CD8-positive, alpha-beta memory T cell (primary cell): ENCODE data around the gene ESPNL. TPM values are rescaled to one million over a fixed set of nuclear protein-coding genes. Genes with fewer than 3 reads are reported as not detected.

Experiments
- CTCF ChIA-PET: fragments of 350-600 bp; sonication (Branson Sonifier 250); formaldehyde crosslinking; loops from one replicate; lab custom pipeline; 2021; ENCODE audit warnings: antibody characterized with exemption; lab: Charles Lee
- POLR2A ChIA-PET: fragments of 350-600 bp; sonication (Branson Sonifier 250); formaldehyde crosslinking; loops from one replicate; lab custom pipeline; 2021; ENCODE audit warnings: antibody characterized with exemption; lab: Charles Lee
- DNase-seq, 5 donors: peaks; one replicate each; pipeline versions ENCODE4 v3.0.0 to v3.0.0-alpha.2; 2020 to 2022; ENCODE audit warnings: mixed read lengths in 1 of 5
- H3K27ac ChIP-seq: one replicate; pipeline ENCODE4 v1.7.0; 2013; ENCODE audit warnings: low read depth, mild to moderate bottlenecking, low read length, moderate library complexity
- H3K27me3 ChIP-seq: 2 replicates; pipeline ENCODE4 v1.7.0; 2013; ENCODE audit warnings: low read length, mild to moderate bottlenecking; ENCODE audit not compliant: insufficient read depth, poor library complexity, severe bottlenecking
- H3K36me3 ChIP-seq: 2 replicates; pipeline ENCODE4 v1.7.0; 2013; ENCODE audit warnings: mild to moderate bottlenecking, low read length, moderate library complexity; ENCODE audit not compliant: insufficient read depth
- H3K4me1 ChIP-seq: 2 replicates; pipeline ENCODE4 v1.7.0; 2013; ENCODE audit warnings: mild to moderate bottlenecking, low read length, moderate library complexity; ENCODE audit not compliant: insufficient read depth
- H3K4me3 ChIP-seq: 2 replicates; pipeline ENCODE4 v1.7.0; 2013; ENCODE audit warnings: mild to moderate bottlenecking, low read length
- H3K9me3 ChIP-seq: 2 replicates; pipeline ENCODE4 v1.7.0; 2013; ENCODE audit warnings: mild to moderate bottlenecking, low read length
- H3K27ac Mint-ChIP-seq, 8 donors: one replicate each; pipeline ENCODE4 v1.8.0; 2020 to 2021; ENCODE audit warnings: mixed read lengths in 8 of 8, mild to moderate bottlenecking in 6 of 8, inconsistent platforms in 3 of 8, moderate library complexity in 3 of 8
- H3K27me3 Mint-ChIP-seq, 2 donors: one replicate each; pipeline ENCODE4 v1.8.0; 2020 to 2021; ENCODE audit warnings: mixed read lengths in 2 of 2, mild to moderate bottlenecking in 1 of 2, moderate library complexity in 1 of 2
- H3K36me3 Mint-ChIP-seq, 3 donors: one replicate each; pipeline ENCODE4 v1.8.0; 2020 to 2021; ENCODE audit warnings: mixed read lengths in 3 of 3, inconsistent platforms in 1 of 3, mild to moderate bottlenecking in 1 of 3
- H3K4me1 Mint-ChIP-seq, 3 donors: one replicate each; pipeline ENCODE4 v1.8.0; 2020 to 2021; ENCODE audit warnings: mixed read lengths in 3 of 3, inconsistent platforms in 1 of 3, mild to moderate bottlenecking in 1 of 3
- H3K4me3 Mint-ChIP-seq, 7 donors: one replicate each; pipeline ENCODE4 v1.8.0; 2020 to 2021; ENCODE audit warnings: mixed read lengths in 7 of 7, mild to moderate bottlenecking in 6 of 7, moderate library complexity in 4 of 7, inconsistent platforms in 2 of 7
- H3K9me3 Mint-ChIP-seq, 5 donors: one replicate each; pipeline ENCODE4 v1.8.0; 2020 to 2022; ENCODE audit warnings: mixed read lengths in 5 of 5, mild to moderate bottlenecking in 3 of 5, moderate library complexity in 2 of 5, inconsistent platforms in 1 of 5
- polyA plus RNA-seq: library from polyadenylated mRNA; unstranded; fragments of 300-500 nt; fragmentation: Illumina TruSeq; gene quantifications from one replicate; pipeline ENCODE4 v1.2.3, GENCODE V29; 2021
- total RNA-seq, 2 experiments: library from RNA; stranded (reverse); gene quantifications; one replicate each; pipeline ENCODE4 v1.2.3, GENCODE V29; 2021

The ESPNL gene
- total and polyA plus RNA-seq, 3 experiments from 2014 or later: not detected

DNA sequence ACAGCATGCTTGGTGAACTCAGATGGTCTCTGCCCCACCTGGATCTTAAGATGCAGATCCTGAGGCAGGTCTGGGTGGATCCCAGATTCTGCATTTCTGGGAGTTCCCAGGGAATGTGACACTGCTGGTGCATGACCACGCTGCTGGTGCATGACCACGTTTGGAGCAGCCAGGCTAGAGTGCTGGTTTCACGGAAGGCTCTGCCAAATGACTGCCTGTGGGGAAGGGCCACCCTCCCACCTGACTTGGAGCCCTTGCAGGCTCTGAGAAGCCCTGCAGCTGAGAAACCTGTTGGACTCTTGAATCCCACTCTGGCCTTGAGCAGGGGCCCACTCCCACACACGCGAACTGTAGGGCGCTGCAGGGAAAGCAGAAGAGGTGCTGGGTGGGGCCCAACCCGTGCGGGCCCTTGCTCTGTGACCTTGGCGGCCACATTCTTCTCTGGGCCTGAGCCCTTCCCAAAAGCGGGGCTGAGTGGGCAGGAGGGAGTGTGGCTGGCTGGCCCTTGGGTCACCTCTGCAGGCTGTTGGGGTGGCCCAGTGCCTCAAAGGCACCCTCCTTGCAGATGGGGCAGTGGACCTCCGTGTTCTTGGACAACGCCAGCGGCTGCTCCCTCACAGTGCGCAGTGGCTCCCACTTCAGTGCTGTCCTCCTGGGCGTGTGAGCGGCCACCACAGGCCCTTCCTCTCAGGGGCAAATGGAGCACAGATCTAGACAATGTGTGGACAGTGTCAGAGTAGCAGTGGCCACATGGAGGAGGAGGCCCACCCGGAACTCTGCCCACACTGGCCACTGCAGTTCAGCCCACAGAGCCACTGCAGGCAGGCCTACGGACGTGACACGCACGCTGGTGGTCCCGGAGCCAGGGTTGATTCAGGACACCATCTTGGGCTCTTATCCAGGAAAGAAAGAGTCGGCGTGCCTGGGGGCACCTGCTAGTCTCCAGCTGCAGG is 66.5 kb downstream of the ESPNL start:
- H3K4me3 ChIP-seq: no peak overlapping the region
- Mint-ChIP-seq H3K4me1 (peaks cover 0 to 13% (median 6%) of the 10 kb centered on the region in 3 donors), H3K27ac (no peak overlapping the region), H3K27me3 (peaks cover 4 to 7% of the 10 kb centered on the region in 2 donors), H3K9me3 (no peaks in the 10 kb centered on the region), H3K36me3 (peaks cover 3 to 41% (median 6%) of the 10 kb centered on the region in 3 donors), H3K4me3 (no peak overlapping the region)
- ChIA-PET POLR2A (no interaction called here), CTCF (no interaction called here)
- peaks cover 13% of the 10 kb centered on the region for H3K36me3 ChIP-seq
- no peak for DNase-seq
- H3K27ac ChIP-seq: no peak overlapping the region
- H3K4me1 ChIP-seq: no peaks in the 10 kb centered on the region
- no peaks in the 10 kb centered on the region for H3K27me3 ChIP-seq
- no peaks in the 10 kb centered on the region for H3K9me3 ChIP-seq

GRCh38 chr2:238167344-238167715 is 67.2 kb downstream of the ESPNL start:
- Mint-ChIP-seq H3K36me3 (peaks cover 3 to 48% (median 8%) of the 10 kb centered on the region in 3 donors), H3K4me1 (peaks cover 0 to 13% (median 6%) of the 10 kb centered on the region in 3 donors), H3K27me3 (peaks cover 4 to 7% of the 10 kb centered on the region in 2 donors), H3K4me3 (no peak overlapping the region), H3K9me3 (no peaks in the 10 kb centered on the region), H3K27ac (no peak overlapping the region)
- Histone ChIP-seq H3K27ac (no peak overlapping the region), H3K9me3 (no peaks in the 10 kb centered on the region), H3K36me3 (peaks cover 15% of the 10 kb centered on the region), H3K4me3 (no peak overlapping the region), H3K4me1 (no peaks in the 10 kb centered on the region), H3K27me3 (no peaks in the 10 kb centered on the region)
- CTCF ChIA-PET: no interaction called here
- DNase-seq: no peak
- POLR2A ChIA-PET: no interaction called here

DNA sequence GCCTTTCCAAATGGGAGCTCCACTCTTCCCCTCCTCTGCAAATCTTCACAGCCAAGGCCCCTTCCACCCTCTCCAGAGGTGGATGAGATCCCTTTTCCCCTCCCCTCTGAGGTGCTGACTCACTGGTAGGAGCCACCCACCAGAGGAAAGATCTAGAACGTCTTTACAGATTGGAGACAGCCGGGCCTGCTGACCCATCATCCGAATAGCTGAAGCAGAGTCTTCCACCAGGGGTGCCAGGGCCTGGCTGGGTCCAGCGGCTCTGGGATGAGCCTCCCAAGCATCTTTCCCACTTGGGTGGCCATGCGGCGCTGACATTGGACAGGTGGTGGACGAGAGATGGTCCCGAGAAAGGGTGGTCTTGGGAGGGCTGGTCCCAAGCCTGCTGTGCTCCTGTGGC is 67.6 kb downstream of the ESPNL start:
- Mint-ChIP-seq H3K27ac (no peak overlapping the region), H3K27me3 (peaks cover 4 to 7% of the 10 kb centered on the region in 2 donors), H3K4me3 (no peak overlapping the region), H3K9me3 (no peaks in the 10 kb centered on the region), H3K36me3 (peaks cover 3 to 52% (median 10%) of the 10 kb centered on the region in 3 donors), H3K4me1 (peaks cover 0 to 13% (median 6%) of the 10 kb centered on the region in 3 donors)
- H3K4me3 ChIP-seq: no peak overlapping the region
- H3K36me3 ChIP-seq: peaks cover 19% of the 10 kb centered on the region
- CTCF ChIA-PET: no interaction called here
- H3K27ac ChIP-seq: no peak overlapping the region
- no peaks in the 10 kb centered on the region for H3K9me3 ChIP-seq
- H3K27me3 ChIP-seq: no peaks in the 10 kb centered on the region
- H3K4me1 ChIP-seq: no peaks in the 10 kb centered on the region
- no peak for DNase-seq
- POLR2A ChIA-PET: no interaction called here

GRCh38 chr2:238168196-238169047 is 68.3 kb downstream of the ESPNL start:
- Mint-ChIP-seq H3K9me3 (no peaks in the 10 kb centered on the region), H3K36me3 (peaks cover 8 to 59% (median 12%) of the 10 kb centered on the region in 3 donors), H3K27me3 (peaks cover 4 to 7% of the 10 kb centered on the region in 2 donors), H3K27ac (peak overlapping the region in 1 of 8 donors; percentile 69), H3K4me1 (peaks cover 0 to 10% (median 6%) of the 10 kb centered on the region in 3 donors), H3K4me3 (no peak overlapping the region)
- Histone ChIP-seq H3K4me1 (no peaks in the 10 kb centered on the region), H3K36me3 (peaks cover 25% of the 10 kb centered on the region), H3K4me3 (no peak overlapping the region), H3K27me3 (no peaks in the 10 kb centered on the region), H3K9me3 (no peaks in the 10 kb centered on the region), H3K27ac (no peak overlapping the region)
- DNase-seq: no peak
- CTCF ChIA-PET: no interaction called here
- POLR2A ChIA-PET: no interaction called here

DNA sequence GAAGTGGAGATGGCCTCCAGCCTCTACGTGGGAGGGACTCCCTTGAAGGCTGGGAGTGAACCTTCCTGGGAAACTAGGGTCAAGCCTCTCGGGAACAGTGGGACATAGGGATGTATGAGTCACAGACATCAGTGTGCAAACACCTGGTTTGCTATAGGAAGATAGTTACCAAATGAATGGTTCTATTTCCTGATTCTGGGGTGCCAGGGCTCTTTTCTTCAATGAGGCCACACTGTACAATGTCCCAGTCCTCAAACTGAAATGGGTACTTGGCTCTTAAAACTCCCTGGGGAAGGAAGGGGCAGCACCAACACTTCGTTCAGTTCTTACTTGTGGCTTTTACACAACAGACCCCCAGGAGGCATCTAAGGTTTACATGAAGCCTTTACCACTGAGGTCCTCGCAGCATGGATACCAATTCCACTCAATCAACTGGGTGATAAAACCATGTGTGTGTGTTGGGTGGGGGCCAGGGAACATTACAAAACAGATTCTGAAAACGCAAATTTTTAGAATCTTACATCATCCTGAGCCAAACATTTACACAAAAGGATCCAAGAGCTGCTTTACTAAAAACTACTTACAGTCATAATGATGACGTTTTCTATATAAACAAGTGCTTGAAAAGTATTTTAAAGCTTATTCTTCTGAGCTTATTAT is 69.0 kb downstream of the ESPNL start:
- Mint-ChIP-seq H3K4me1 (peaks cover 0 to 10% (median 6%) of the 10 kb centered on the region in 3 donors), H3K4me3 (no peak overlapping the region), H3K9me3 (no peaks in the 10 kb centered on the region), H3K27ac (peak overlapping the region in 2 of 8 donors; percentile 46 to 69), H3K36me3 (peaks cover 8 to 67% (median 16%) of the 10 kb centered on the region in 3 donors), H3K27me3 (peaks cover 4 to 7% of the 10 kb centered on the region in 2 donors)
- no peak for DNase-seq
- CTCF ChIA-PET: no interaction called here
- H3K4me1 ChIP-seq: no peaks in the 10 kb centered on the region
- no peak overlapping the region for H3K4me3 ChIP-seq
- peak overlapping the region; percentile 11 for H3K27ac ChIP-seq
- H3K36me3 ChIP-seq: peaks cover 33% of the 10 kb centered on the region
- H3K9me3 ChIP-seq: no peaks in the 10 kb centered on the region
- POLR2A ChIA-PET: no interaction called here
- no peaks in the 10 kb centered on the region for H3K27me3 ChIP-seq

DNA sequence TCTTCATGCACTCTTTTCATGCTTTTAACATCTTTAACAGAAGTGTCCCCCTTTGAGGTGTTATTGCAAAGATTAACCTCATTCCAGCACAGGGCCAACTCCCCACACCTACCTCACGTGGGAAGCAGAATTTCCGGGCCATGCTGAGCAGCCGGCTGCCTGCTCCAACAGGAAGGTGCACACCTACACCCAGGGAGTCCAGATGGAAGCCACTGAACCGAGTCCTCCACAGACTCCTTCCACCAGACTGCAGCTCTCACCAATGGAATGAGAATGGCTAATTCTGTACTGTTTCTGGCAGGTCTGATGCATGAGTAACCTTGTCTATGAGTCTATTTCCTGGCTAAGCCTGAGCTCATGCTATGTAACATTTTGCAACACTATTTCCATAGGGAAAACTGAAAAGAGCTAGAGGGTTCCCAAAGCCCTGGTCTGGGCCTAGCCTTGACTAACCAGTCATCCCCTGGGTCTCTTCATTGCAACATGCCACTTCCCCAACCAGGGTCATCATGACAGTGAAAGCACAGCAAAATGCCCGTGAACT is 69.6 kb downstream of the ESPNL start:
- H3K36me3 Mint-ChIP-seq: peaks cover 8 to 73% (median 16%) of the 10 kb centered on the region in 3 donors
- H3K27ac Mint-ChIP-seq: peak overlapping the region in 1 of 8 donors; percentile 16
- peaks cover 2 to 6% of the 10 kb centered on the region in 2 donors for H3K27me3 Mint-ChIP-seq
- no peaks in the 10 kb centered on the region for H3K27me3 ChIP-seq
- no peak overlapping the region for H3K4me3 ChIP-seq
- no peak overlapping the region for H3K4me3 Mint-ChIP-seq
- no peaks in the 10 kb centered on the region for H3K9me3 ChIP-seq
- DNase-seq: no peak
- H3K27ac ChIP-seq: peak overlapping the region; percentile 11
- CTCF ChIA-PET: no interaction called here
- POLR2A ChIA-PET: no interaction called here
- H3K9me3 Mint-ChIP-seq: no peaks in the 10 kb centered on the region
- peaks cover 36% of the 10 kb centered on the region for H3K36me3 ChIP-seq
- no peaks in the 10 kb centered on the region for H3K4me1 ChIP-seq
- peaks cover 0 to 7% (median 5%) of the 10 kb centered on the region in 3 donors for H3K4me1 Mint-ChIP-seq

DNA sequence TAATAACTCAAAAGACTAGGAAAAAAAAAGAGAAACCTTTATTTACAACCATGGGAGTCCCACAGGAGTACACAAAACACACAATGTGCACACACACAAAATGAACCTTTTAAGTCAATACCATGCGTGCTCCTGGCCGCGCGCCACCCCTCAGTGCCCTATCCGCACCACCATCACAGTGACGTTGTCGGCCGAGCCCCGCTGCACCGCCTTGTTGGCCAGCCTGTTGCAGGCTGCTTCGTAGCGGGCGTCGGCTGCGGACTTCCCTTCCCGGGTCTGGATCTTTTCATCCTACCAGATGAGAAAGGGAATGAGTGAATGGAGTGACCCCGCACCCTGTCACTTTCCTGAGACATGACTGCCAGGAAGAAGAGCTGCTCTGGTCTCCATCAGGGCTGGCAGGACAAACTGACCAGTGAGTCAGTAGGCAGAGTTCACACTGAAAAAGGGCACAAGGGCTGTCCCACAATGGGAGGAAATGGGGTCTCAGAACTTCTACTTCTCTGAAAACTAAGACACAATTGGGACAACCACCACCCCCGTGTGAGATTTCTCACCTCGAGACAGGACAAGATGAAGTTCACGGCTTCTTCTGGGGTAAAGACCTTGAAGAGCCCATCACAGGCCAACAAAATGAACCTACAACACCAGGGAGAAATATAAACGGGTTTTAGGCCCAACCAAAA is 70.4 kb downstream of the ESPNL start:
- CTCF ChIA-PET: no interaction called here
- H3K9me3 Mint-ChIP-seq: no peaks in the 10 kb centered on the region

More for the DNA sequence above, 70.4 kb downstream of the ESPNL start:
- Mint-ChIP-seq H3K27me3 (no peaks in the 10 kb centered on the region), H3K4me1 (no peaks in the 10 kb centered on the region), H3K4me3 (peak overlapping the region in 1 of 7 donors; percentile 59), H3K36me3 (peaks cover 8 to 80% (median 16%) of the 10 kb centered on the region in 3 donors), H3K27ac (peak overlapping the region in 1 of 8 donors; percentile 16)
- Histone ChIP-seq H3K4me3 (no peak overlapping the region), H3K4me1 (no peaks in the 10 kb centered on the region), H3K27ac (no peak overlapping the region), H3K27me3 (no peaks in the 10 kb centered on the region), H3K9me3 (no peaks in the 10 kb centered on the region), H3K36me3 (peaks cover 41% of the 10 kb centered on the region)
- DNase-seq: no peak
- POLR2A ChIA-PET: no interaction called here
